Choroid plexus epithelial cell (primary cell): ENCODE results near the gene COX6A1.
"Not testable (repeated sequence)": the region's sequence is repeated elsewhere in the genome, so short reads cannot be mapped to it uniquely, and the experiment has no call there.

Experiments
- DNase-seq: peaks from one replicate; pipeline ENCODE4 v3.0.0-alpha.2; 2010; ENCODE audit warnings: low read depth
- H3K4me3 ChIP-seq: 2 replicates; pipeline ENCODE4 v1.5.1; 2011; ENCODE audit warnings: low read depth, mild to moderate bottlenecking, control low read depth, low read length, moderate library complexity
- TF ChIP-seq, protein P1 (sequence below): conservative IDR thresholded peaks from 2 replicates; pipeline ENCODE4 v1.5.1; 2011; ENCODE audit warnings: low read depth, mild to moderate bottlenecking, control low read depth, inconsistent platforms, low read length, moderate library complexity

Gene COX6A1

DNA sequence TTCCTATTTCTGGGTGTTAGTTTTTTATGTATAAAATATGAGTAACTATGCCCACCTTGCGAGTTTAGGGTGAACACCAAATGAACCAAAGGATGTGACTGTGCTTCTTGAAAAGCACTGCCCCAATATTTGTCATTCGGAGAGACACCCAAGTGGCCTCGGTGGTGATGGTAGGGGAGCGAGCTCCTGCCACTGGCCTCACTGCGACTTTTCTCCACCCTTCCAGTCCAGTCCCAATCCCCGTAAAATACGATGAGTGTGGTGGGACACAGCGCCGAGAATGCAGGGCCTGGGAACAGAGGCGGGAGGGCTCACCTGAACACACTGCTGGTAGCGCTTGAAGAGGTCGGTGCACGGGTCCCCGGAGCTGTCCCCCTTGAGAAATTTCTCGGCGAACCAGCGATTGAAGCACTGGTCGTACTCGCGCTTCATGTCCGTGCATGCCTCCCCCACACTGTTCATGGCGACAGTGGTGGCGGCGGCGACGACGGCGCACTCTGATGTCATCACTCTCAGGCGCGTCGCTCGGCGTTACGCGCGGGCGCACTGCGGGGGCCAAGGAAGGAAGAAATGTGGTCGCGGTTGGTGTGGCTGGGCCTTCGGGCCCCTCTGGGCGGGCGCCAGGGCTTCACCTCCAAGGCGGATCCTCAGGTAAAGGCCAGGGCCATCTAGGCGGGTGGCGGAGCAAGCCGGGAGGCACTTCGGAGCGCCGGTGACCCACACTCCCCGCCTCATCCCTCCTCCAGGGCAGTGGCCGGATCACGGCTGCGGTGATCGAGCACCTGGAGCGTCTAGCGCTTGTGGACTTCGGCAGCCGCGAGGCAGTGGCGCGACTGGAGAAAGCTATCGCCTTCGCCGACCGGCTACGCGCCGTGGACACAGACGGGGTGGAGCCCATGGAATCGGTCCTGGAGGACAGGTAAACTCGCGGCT, 8.3 kb downstream of the COX6A1 start, which contains the start of the genes GATC and TRIAP1:
Gene GATC, plus strand, starts transcription at position 534 of the 933 bp plus-strand sequence. Its CDS starts 37 bp downstream, at position 571.
Gene TRIAP1, minus strand, starts transcription at position 474 of the 933 bp plus-strand sequence. Its CDS starts 12 bp downstream, at position 462.
- peak within 1 kb of the TSS; percentile 98 for H3K4me3 ChIP-seq
- TF ChIP-seq, protein P1, sequence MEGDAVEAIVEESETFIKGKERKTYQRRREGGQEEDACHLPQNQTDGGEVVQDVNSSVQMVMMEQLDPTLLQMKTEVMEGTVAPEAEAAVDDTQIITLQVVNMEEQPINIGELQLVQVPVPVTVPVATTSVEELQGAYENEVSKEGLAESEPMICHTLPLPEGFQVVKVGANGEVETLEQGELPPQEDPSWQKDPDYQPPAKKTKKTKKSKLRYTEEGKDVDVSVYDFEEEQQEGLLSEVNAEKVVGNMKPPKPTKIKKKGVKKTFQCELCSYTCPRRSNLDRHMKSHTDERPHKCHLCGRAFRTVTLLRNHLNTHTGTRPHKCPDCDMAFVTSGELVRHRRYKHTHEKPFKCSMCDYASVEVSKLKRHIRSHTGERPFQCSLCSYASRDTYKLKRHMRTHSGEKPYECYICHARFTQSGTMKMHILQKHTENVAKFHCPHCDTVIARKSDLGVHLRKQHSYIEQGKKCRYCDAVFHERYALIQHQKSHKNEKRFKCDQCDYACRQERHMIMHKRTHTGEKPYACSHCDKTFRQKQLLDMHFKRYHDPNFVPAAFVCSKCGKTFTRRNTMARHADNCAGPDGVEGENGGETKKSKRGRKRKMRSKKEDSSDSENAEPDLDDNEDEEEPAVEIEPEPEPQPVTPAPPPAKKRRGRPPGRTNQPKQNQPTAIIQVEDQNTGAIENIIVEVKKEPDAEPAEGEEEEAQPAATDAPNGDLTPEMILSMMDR = no peak
- DNase-seq = peak; percentile 65

GRCh38 chr12:120446844-120447178, 8.9 kb downstream of the COX6A1 start:
- not testable (repeated sequence) for DNase-seq

GRCh38 chr12:120447992-120448391, 10.1 kb downstream of the COX6A1 start:
- H3K4me3 ChIP-seq = no peak overlapping the region
- no peak for DNase-seq
- TF ChIP-seq, protein P1 = no peak

More at GRCh38 chr12:120446844-120447178, 8.9 kb downstream of the COX6A1 start:
- peak overlapping the region; percentile 98 for H3K4me3 ChIP-seq

DNA sequence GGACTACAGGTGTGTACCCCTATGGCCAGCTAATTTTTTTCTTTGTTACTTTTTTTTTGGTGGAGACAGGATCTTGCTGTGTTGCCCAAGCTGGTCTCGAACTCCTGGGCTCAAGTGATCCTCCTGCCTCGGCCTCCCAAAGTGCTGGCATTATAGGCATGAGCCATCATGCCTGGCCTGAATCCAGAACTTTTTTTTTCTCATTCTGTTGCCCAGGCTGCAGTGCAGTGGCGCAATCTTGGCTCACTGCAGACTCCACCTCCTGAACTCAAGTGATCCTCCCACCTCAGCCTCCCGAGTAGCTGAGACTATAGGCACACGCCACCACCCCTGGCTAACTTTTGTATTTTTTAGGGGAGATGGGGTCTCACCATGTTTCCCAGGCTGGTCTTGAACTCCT, 14.6 kb downstream of the COX6A1 start:
- DNase-seq = peak; percentile 15
- H3K4me3 ChIP-seq = not testable (repeated sequence)

GRCh38 chr12:120453060-120453750, 15.3 kb downstream of the COX6A1 start:
- TF ChIP-seq, protein P1 = no peak
- DNase-seq = no peak
- no peak overlapping the region for H3K4me3 ChIP-seq

- TF ChIP-seq, protein P1 = peak; percentile 77
- DNase-seq = peak; percentile 44
- H3K4me3 ChIP-seq = no peak overlapping the region
Observed at GRCh38 chr12:120453977-120454376, 16.1 kb downstream of the COX6A1 start.

DNA sequence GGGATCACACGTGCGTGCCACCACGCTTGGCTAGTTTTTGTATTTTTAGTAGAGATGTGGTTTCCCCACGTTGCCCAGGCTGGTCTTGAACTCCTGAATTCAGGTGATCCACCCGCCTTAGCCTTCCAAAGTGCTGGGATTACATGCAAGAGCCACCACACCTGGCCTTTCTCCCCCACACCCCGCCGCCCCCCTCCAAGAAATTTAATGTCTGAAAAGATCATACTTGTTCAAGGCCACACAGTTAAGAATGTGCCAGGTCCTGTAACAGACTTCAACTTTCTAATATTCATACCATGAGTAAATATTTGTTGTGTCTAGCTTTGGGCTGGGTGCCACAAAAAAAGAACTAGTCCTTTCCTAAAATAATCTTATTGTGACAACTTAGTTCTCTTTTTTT, 17.4 kb downstream of the COX6A1 start:
- no peak for DNase-seq
- no peak overlapping the region for H3K4me3 ChIP-seq
- TF ChIP-seq, protein P1 = no peak
